Activated CD4-positive, alpha-beta T cell treated with anti-CD3 and anti-CD28 coated beads, Interleukin-2, amount 10 ng/mL, durations not matched to agents 7 days and 5 days (primary cell): ENCODE data around the gene SNRPB. TPM values are rescaled to one million over a fixed set of nuclear protein-coding genes. Genes with fewer than 3 reads are reported as not detected.
A peak's percentile ranks its signal among the peaks of the same experiment; 100 is the strongest.

ENCODE experiments used
- CTCF ChIA-PET: fragments of 350-600 bp; sonication (Branson Sonifier 250); formaldehyde crosslinking; loops from one replicate; lab custom pipeline; 2021; ENCODE audit warnings: antibody characterized with exemption; lab: Charles Lee
- POLR2A ChIA-PET: fragments of 350-600 bp; sonication (Branson Sonifier 250); formaldehyde crosslinking; loops from one replicate; lab custom pipeline; 2021; ENCODE audit warnings: antibody characterized with exemption; lab: Charles Lee
- DNase-seq: peaks from one replicate; pipeline ENCODE4 v3.0.0-alpha.2; 2020
- H3K27ac Mint-ChIP-seq: one replicate; pipeline ENCODE4 v1.8.0; 2021; ENCODE audit warnings: mild to moderate bottlenecking, moderate library complexity, mixed read lengths
- H3K27me3 Mint-ChIP-seq: one replicate; pipeline ENCODE4 v1.8.0; 2021; ENCODE audit warnings: mixed read lengths
- H3K36me3 Mint-ChIP-seq: one replicate; pipeline ENCODE4 v1.8.0; 2021; ENCODE audit warnings: low read depth, mixed read lengths
- H3K4me1 Mint-ChIP-seq: one replicate; pipeline ENCODE4 v1.8.0; 2021; ENCODE audit warnings: mixed read lengths
- H3K4me3 Mint-ChIP-seq: one replicate; pipeline ENCODE4 v1.8.0; 2021; ENCODE audit warnings: mild to moderate bottlenecking, moderate library complexity, mixed read lengths
- H3K9me3 Mint-ChIP-seq: one replicate; pipeline ENCODE4 v1.8.0; 2021; ENCODE audit warnings: mixed read lengths
- total RNA-seq, 2 experiments: library from RNA; stranded (reverse); gene quantifications; one replicate each; pipeline ENCODE4 v1.2.3, GENCODE V29; 2021

SNRPB gene
- total RNA-seq, 2 experiments from 2014 or later, result 247 to 291 TPM

- Mint-ChIP-seq H3K27me3 (no peaks in the 10 kb centered on the region), H3K4me3 (peak overlapping the region; percentile 95), H3K27ac (peak overlapping the region; percentile 34), H3K4me1 (peaks cover 51% of the 10 kb centered on the region), H3K9me3 (no peaks in the 10 kb centered on the region), H3K36me3 (peaks cover 60% of the 10 kb centered on the region)
- ChIA-PET CTCF (interaction anchor here (1.0 to 1.7 kb wide), 3 partner anchors 17 to 56 kb away, joined by 3 to 6 read pairs (median 4); partner anchors contain the start of gene ZNF343), POLR2A (no interaction called here)
- no peak for DNase-seq
These were observed 1.8 kb downstream of the SNRPB start for GRCh38 chr20:2468581-2469407.

- H3K4me3 Mint-ChIP-seq, result peak overlapping the region; percentile 17
- peaks cover 56% of the 10 kb centered on the region for H3K4me1 Mint-ChIP-seq
These were observed 3.2 kb downstream of the SNRPB start for GRCh38 chr20:2467412-2467811.

GRCh38 chr20:2465100-2465499, 5.5 kb downstream of the SNRPB start:
- no peak for DNase-seq
- CTCF ChIA-PET, result no interaction called here
- peaks cover 81% of the 10 kb centered on the region for H3K36me3 Mint-ChIP-seq
- no peak overlapping the region for H3K4me3 Mint-ChIP-seq
- POLR2A ChIA-PET, result no interaction called here
- H3K4me1 Mint-ChIP-seq, result peaks cover 43% of the 10 kb centered on the region
- H3K9me3 Mint-ChIP-seq, result no peaks in the 10 kb centered on the region
- no peak overlapping the region for H3K27ac Mint-ChIP-seq
- H3K27me3 Mint-ChIP-seq, result no peaks in the 10 kb centered on the region

More at GRCh38 chr20:2467412-2467811, 3.2 kb downstream of the SNRPB start:
- no peaks in the 10 kb centered on the region for H3K27me3 Mint-ChIP-seq
- DNase-seq, result no peak
- CTCF ChIA-PET, result interaction anchor here (1.1 kb wide), 1 partner anchor 55 kb away, joined by 3 read pairs; no protein-coding TSS in a partner anchor
- H3K9me3 Mint-ChIP-seq, result no peaks in the 10 kb centered on the region
- H3K36me3 Mint-ChIP-seq, result peaks cover 73% of the 10 kb centered on the region
- no peak overlapping the region for H3K27ac Mint-ChIP-seq
- POLR2A ChIA-PET, result interaction anchor here (0.7 kb wide), 1 partner anchor 394 kb away, joined by 4 read pairs; no protein-coding TSS in a partner anchor

GRCh38 chr20:2463616-2464365, 6.8 kb downstream of the SNRPB start:
- Mint-ChIP-seq H3K27me3 (no peaks in the 10 kb centered on the region), H3K9me3 (no peaks in the 10 kb centered on the region), H3K4me3 (no peak overlapping the region), H3K4me1 (peaks cover 33% of the 10 kb centered on the region), H3K36me3 (peaks cover 83% of the 10 kb centered on the region), H3K27ac (no peak overlapping the region)
- POLR2A ChIA-PET, result no interaction called here
- DNase-seq, result no peak
- CTCF ChIA-PET, result interaction anchor here (1.2 kb wide), 1 partner anchor 12 kb away, joined by 5 read pairs; no protein-coding TSS in a partner anchor

GRCh38 chr20:2462484-2462883, 8.1 kb downstream of the SNRPB start:
- Mint-ChIP-seq H3K36me3 (peaks cover 80% of the 10 kb centered on the region), H3K27me3 (no peaks in the 10 kb centered on the region), H3K27ac (no peak overlapping the region), H3K4me1 (peaks cover 20% of the 10 kb centered on the region), H3K4me3 (no peak overlapping the region), H3K9me3 (no peaks in the 10 kb centered on the region)
- DNase-seq, result no peak
- CTCF ChIA-PET, result interaction anchor here (1.0 kb wide), 1 partner anchor 9 kb away, joined by 3 read pairs; the partner anchor contains the start of gene SNRPB
- POLR2A ChIA-PET, result no interaction called here

- ChIA-PET CTCF (interaction anchor here (0.6 to 1.4 kb wide), 2 partner anchors 9 to 1269 kb away, joined by 3 to 4 read pairs; no protein-coding TSS in a partner anchor), POLR2A (interaction anchor here (1.7 kb wide), 1 partner anchor 9 kb away, joined by 5 read pairs; the partner anchor contains the start of gene SNRPB)
- Mint-ChIP-seq H3K4me3 (no peak overlapping the region), H3K27ac (no peak overlapping the region), H3K36me3 (peaks cover 68% of the 10 kb centered on the region), H3K27me3 (no peaks in the 10 kb centered on the region), H3K9me3 (no peaks in the 10 kb centered on the region), H3K4me1 (peaks cover 9% of the 10 kb centered on the region)
- DNase-seq, result no peak
These were observed 9.7 kb downstream of the SNRPB start for GRCh38 chr20:2460752-2461424.

- no peaks in the 10 kb centered on the region for H3K9me3 Mint-ChIP-seq
- peaks cover 61% of the 10 kb centered on the region for H3K36me3 Mint-ChIP-seq
- H3K4me3 Mint-ChIP-seq, result no peak overlapping the region
- H3K27ac Mint-ChIP-seq, result no peak overlapping the region
- DNase-seq, result no peak
- POLR2A ChIA-PET, result interaction anchor here (0.7 to 1.7 kb wide), 2 partner anchors 10 kb away, joined by 4 to 5 read pairs; partner anchors contain the start of gene SNRPB
- CTCF ChIA-PET, result interaction anchor here (1.0 to 1.4 kb wide), 2 partner anchors 9 to 62 kb away, joined by 3 to 4 read pairs; no protein-coding TSS in a partner anchor
- H3K27me3 Mint-ChIP-seq, result no peaks in the 10 kb centered on the region
- peaks cover 6% of the 10 kb centered on the region for H3K4me1 Mint-ChIP-seq
These were observed 10.4 kb downstream of the SNRPB start for GRCh38 chr20:2459981-2460751.

- H3K27ac Mint-ChIP-seq, result no peak overlapping the region
- H3K4me1 Mint-ChIP-seq, result peaks cover 6% of the 10 kb centered on the region
- peaks cover 50% of the 10 kb centered on the region for H3K36me3 Mint-ChIP-seq
- DNase-seq, result no peak
- POLR2A ChIA-PET, result interaction anchor here (0.7 kb wide), 1 partner anchor 191 kb away, joined by 3 read pairs; no protein-coding TSS in a partner anchor
- H3K4me3 Mint-ChIP-seq, result no peak overlapping the region
- CTCF ChIA-PET, result interaction anchor here (0.6 to 1.0 kb wide), 2 partner anchors 63 to 874 kb away, joined by 3 to 4 read pairs; no protein-coding TSS in a partner anchor
- H3K27me3 Mint-ChIP-seq, result no peaks in the 10 kb centered on the region
- H3K9me3 Mint-ChIP-seq, result no peaks in the 10 kb centered on the region
These were observed 11.6 kb downstream of the SNRPB start for GRCh38 chr20:2458919-2459499.

GRCh38 chr20:2455771-2456497, 14.7 kb downstream of the SNRPB start:
- POLR2A ChIA-PET, result no interaction called here
- H3K9me3 Mint-ChIP-seq, result no peaks in the 10 kb centered on the region
- no peak overlapping the region for H3K4me3 Mint-ChIP-seq
- CTCF ChIA-PET, result interaction anchor here (0.6 to 1.2 kb wide), 3 partner anchors 10 to 19 kb away, joined by 3 read pairs; partner anchors contain the start of gene SNRPB
- no peaks in the 10 kb centered on the region for H3K27me3 Mint-ChIP-seq
- DNase-seq, result no peak
- no peak overlapping the region for H3K27ac Mint-ChIP-seq
- H3K36me3 Mint-ChIP-seq, result peaks cover 26% of the 10 kb centered on the region
- peaks cover 1% of the 10 kb centered on the region for H3K4me1 Mint-ChIP-seq

GRCh38 chr20:2453792-2454191, 16.8 kb downstream of the SNRPB start:
- Mint-ChIP-seq H3K36me3 (peaks cover 7% of the 10 kb centered on the region), H3K27me3 (no peaks in the 10 kb centered on the region), H3K9me3 (no peaks in the 10 kb centered on the region), H3K4me3 (no peak overlapping the region), H3K27ac (no peak overlapping the region), H3K4me1 (peaks cover 13% of the 10 kb centered on the region)
- DNase-seq, result no peak
- ChIA-PET CTCF (interaction anchor here (1.1 kb wide), 1 partner anchor 246 kb away, joined by 3 read pairs; no protein-coding TSS in a partner anchor), POLR2A (no interaction called here)
